Keratinocyte (primary cell): ENCODE data around the gene ARSB.

Source experiments
- CTCF ChIP-seq, 3 experiments: IDR thresholded peaks in 1 of 3; conservative IDR thresholded peaks in 1 of 3; optimal IDR thresholded peaks in 1 of 3; 2 replicates in 2 of 3; 3 replicates in 1 of 3; pipeline versions ENCODE3 to v1.5.1; 2011; ENCODE audit warnings: low read length in 3 of 3, mild to moderate bottlenecking in 3 of 3, moderate library complexity in 2 of 3, control low read depth in 1 of 3, inconsistent platforms in 1 of 3; ENCODE audit not compliant: insufficient read depth in 2 of 3; ENCODE audit errors: extremely low read depth in 1 of 3
- EZH2 ChIP-seq: IDR thresholded peaks from one replicate; pipeline ENCODE4 v1.6.1; 2012; ENCODE audit warnings: inconsistent platforms, mild to moderate bottlenecking, low read length, moderate library complexity

- TF ChIP-seq EZH2 (no peak), CTCF (optimal IDR thresholded peaks at IDR 0.05 in 1 of 3, IDR thresholded peaks at IDR 0.05 in 1 of 3, conservative IDR thresholded peaks at IDR 0.05 in 1 of 3; ENCODE audit: extremely low read depth in 1 of 3, insufficient read depth in 2 of 3, low read length in 3 of 3) (no peak)
These were observed 155.1 kb downstream of the ARSB start for GRCh38 chr5:78829811-78830527.
